NCI-H446 treated with DMSO at 0.1 percent for 48 hours (cell line): ENCODE measurements around the gene UCN3.
A peak's percentile ranks its signal among the peaks of the same experiment; 100 is the strongest.
"Not testable (repeated sequence)": the region's sequence is repeated elsewhere in the genome, so short reads cannot be mapped to it uniquely, and the experiment has no call there.

Experiments
- DNase-seq: peaks from one replicate; lab custom pipeline; 2025; lab: John Stamatoyannopoulos, UW

Gene UCN3

GRCh38 chr10:5369362-5370158 lies 4.8 kb downstream of the UCN3 start:
- no peak for DNase-seq

DNA sequence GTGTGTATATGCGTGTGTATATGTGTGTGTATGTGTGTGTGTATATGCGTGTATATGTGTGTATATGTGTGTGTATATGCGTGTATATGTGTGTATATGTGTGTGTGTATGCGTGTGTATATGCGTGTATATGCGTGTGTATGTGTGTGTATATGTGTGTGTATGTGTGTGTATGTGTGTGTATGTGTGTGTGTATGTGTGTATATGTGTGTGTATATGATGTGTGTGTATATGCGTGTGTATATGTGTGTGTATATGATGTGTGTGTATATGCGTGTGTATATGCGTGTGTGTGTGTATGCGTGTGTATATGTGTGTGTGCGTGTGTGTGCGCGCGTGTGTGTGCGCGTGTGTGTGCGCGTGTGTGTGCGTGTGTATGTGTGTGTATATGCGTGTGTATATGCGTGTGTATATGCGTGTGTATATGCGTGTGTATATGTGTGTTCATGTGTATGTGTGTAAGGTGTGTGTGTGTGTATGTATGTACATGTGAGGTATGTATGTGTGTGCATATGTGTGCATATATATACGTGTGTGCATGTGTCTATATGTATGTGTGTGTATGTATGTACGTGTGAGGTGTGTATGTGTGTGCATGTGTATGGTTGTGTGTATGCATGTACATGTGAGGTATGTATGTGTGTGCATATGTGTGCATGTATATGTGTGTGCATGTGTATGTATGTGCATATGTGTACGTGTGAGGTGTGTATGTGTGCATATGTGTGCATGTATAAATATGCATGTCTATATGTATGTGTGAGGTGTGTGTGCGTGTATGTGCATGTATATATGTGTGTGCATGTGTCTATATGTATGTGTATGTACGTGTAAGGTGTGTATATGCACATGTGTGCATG lies 6.0 kb downstream of the UCN3 start:
- DNase-seq = no peak

DNA sequence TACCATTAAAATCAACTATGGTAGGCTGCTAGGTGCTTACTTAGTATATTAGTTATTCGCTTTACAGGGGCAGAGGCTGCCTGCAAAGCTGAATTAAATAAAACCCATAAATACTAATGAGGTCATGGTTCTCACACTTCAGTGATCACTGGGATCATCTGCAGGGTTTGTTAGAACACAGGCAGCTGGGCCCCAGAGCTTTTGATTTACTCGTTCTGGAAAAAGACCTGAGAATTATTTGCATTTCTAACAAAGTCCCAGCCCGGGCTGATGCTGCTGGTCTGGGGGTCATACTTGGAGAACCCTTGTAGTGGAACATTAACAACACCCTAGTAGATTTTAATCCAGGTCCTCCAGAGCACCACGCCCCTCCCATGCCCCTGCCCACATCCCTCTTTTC lies 8.5 kb downstream of the UCN3 start:
- DNase-seq = no peak

- no peak for DNase-seq
These were observed 9.3 kb downstream of the UCN3 start for GRCh38 chr10:5373891-5374611.

DNA sequence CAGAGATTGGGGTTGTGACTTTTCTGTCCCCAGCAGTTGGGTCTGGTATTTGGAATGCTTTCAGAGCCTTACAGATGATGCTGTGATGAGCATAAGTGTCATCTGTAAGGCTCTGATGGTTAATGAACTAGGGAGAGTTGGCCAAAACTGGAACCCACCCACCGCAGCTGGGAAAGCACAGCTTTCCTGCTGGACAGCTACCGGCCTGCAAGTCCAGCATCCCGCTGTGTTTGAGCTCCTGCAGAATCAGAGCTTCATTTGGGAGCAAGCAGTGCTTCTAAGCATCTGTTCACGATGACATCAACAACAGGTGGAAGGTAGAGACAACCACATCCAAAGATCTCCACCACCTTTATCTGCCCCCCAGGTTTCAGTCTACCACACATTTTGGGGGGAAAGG lies 11.7 kb downstream of the UCN3 start:
- no peak for DNase-seq

DNA sequence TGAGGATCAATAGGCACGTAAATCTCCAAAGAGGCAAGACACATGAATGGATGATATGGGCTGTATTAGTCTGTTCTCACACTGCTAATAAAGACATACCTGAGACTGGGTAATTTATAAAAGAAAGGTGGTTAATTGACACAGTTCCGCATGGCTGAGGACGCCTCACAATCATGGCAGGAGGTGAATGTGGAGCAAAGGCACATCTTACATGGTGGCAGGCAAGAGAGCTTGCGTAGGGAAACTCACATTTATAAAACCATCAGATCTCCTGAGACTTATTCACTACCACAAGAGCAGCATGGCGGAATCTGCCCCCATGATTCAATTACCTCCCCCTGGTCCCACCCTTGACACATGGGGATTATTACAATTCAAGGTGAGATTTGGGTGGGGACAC lies 14.4 kb downstream of the UCN3 start:
- not testable (repeated sequence) for DNase-seq

DNA sequence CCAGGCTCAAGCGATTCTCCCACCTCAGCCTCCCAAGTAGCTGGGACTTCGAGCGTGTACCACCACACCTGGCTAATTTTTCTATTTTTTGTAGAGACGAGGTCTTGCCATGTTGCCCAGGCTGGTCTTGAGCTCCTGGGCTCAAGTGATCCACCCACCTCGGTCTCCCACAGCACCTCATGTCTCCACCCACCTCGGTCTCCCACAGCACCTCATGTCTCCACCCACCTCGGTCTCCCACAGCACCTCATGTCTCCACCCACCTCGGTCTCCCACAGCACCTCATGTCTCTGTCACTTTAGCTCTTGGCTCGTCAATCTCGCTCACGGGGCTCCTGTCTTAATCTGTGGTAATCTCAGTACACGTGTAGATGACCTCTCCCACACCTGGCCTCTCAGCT lies 15.6 kb downstream of the UCN3 start:
- DNase-seq = not testable (repeated sequence)

DNA sequence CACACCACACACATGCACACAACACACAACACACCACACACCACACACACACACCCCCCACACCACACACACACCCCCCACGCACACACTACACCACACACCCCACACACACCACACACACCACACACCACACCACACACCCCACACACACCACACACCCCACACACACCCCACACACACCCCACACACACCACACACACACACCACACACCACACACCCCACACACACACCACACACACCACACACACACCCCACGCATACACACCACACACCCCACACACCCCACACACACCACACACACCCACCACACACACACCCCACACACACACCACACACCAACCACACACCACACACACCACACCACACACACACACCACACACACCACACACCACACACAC lies 16.4 kb downstream of the UCN3 start:
- no peak for DNase-seq

GRCh38 chr10:5385224-5385623 lies 20.5 kb downstream of the UCN3 start:
- DNase-seq = no peak

DNA sequence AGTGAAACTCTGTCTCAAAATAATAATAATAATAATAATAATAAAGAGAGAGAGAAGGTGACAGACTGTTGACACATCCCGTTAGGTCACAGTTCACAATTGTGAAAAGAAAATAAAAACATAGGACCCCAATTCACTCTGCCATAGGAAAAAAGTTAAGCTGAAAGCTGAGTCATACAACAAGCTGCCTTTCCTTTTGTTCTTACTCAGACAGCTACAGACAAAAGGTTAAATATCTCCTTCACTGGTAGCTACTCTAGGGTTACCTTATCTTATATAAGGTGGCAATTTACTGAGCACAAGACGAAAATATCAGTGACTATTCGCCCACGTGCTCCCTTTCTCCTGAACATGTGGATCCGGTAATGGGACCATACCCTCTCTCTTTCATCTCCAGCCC lies 22.4 kb downstream of the UCN3 start:
- no peak for DNase-seq

- no peak for DNase-seq
These were observed 25.9 kb downstream of the UCN3 start for GRCh38 chr10:5390607-5391205.

DNA sequence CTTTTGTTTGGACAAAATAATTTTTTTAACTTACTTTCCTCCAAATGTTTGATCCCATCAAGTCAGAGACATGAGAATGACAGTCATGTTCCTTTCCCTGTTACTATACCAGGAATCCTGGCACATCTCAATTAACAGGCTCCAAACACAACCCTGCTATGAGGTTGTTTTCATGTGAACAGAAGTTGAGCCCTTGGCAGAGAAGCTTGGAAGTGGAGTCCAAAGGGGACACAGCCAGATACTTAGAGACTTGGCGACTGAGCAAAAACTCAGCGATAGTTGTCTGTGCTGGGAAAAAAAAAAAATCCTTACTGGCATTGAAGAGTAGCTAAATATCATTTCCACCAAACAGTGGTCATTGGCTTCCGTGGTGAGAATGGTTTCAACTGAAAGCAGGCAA lies 27.0 kb downstream of the UCN3 start:
- peak; percentile 46 for DNase-seq

- no peak for DNase-seq
These were observed 28.8 kb downstream of the UCN3 start for GRCh38 chr10:5393529-5393928.

- no peak for DNase-seq
These were observed 30.4 kb downstream of the UCN3 start for GRCh38 chr10:5395168-5395567.

GRCh38 chr10:5396556-5397300 lies 32.0 kb downstream of the UCN3 start:
- DNase-seq = peak; percentile 63

DNA sequence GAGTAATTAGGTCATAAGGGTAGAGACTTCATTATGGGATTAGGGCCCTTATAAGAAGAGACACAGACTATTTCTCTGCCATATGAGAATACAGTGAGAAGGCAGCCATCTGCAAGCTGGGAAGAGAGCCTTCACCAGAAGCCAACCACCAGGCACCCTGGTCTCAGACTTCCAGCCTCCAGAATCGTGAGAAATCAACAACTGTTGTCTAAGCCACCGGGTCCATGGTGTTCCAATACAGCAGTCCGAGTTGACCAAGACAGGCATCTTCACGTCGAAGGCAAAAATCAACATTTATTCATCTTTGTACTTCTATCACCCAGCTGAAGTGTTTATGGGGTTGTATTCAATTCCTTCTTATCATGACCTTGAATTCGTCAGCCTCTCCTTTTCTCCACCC lies 34.6 kb downstream of the UCN3 start:
- no peak for DNase-seq

- peak; percentile 4 for DNase-seq
These were observed 35.9 kb downstream of the UCN3 start for GRCh38 chr10:5400468-5401240.

DNA sequence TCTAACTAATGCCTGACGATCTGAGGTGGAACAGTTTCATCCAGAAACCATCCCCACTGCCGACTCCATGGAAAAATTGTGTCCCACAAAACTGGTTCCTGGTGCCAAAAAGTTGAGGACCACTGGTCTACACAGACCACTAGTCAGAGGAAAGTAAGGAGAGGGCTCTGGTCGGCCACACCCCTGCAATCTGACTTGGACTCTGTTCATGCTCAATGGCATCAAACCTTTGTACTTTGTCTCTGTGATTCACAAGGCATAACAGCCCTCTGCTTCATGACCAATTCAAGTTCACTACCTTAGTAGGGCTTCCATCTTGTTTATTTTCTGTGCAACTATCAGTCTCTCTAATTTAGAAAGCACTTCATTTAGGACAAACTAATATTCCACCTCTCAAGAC lies 38.0 kb downstream of the UCN3 start:
- no peak for DNase-seq

- DNase-seq = no peak
These were observed 39.7 kb downstream of the UCN3 start, which contains the start of gene TUBAL3 for GRCh38 chr10:5404208-5405041. TSS of gene TUBAL3 (minus strand) at chr10:5404828. CDS start at chr10:5404792, 36 bp downstream.

DNA sequence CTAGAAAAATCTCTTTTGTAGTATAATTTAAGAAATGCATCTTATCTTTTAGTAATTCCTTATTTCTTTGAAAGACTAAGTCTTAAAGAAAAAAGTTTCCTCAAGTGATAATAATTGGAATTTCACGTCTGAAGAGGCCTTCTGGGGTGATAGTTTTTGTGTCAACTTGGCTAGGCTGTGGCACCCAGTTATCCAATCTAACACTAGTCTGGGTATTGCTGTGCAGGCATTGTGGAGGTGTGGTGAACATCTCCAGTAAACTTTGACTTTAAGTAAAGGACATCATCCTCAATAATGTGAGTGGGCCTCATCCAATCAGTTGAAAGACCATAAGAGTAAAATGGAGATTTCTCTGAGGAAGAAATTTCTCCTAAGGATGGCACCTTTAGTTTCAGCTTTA lies 42.2 kb downstream of the UCN3 start:
- DNase-seq = no peak
